ENCODE results near the gene MAN1C1.

The MAN1C1 gene

GRCh38 chr1:25765136-25765922 lies 148.7 kb downstream of the MAN1C1 start:
- DNase-seq (ENCODE audit: low spot score): no peak

GRCh38 chr1:25765923-25766589 lies 149.5 kb downstream of the MAN1C1 start:
- DNase-seq (ENCODE audit: low spot score): no peak

GRCh38 chr1:25766721-25767436 lies 150.3 kb downstream of the MAN1C1 start:
- no peak for DNase-seq (ENCODE audit: low spot score)

- DNase-seq (ENCODE audit: low spot score): no peak
These were observed 150.8 kb downstream of the MAN1C1 start for GRCh38 chr1:25767437-25767770.

- no peak for DNase-seq (ENCODE audit: low spot score)
These were observed 152.4 kb downstream of the MAN1C1 start for GRCh38 chr1:25768999-25769398.

- no peak for DNase-seq (ENCODE audit: low spot score)
These were observed 153.2 kb downstream of the MAN1C1 start for GRCh38 chr1:25769625-25770383.

GRCh38 chr1:25770541-25771220 lies 154.1 kb downstream of the MAN1C1 start:
- no peak for DNase-seq (ENCODE audit: low spot score)

GRCh38 chr1:25771221-25772114 lies 154.9 kb downstream of the MAN1C1 start:
- DNase-seq (ENCODE audit: low spot score): no peak

- no peak for DNase-seq (ENCODE audit: low spot score)
These were observed 155.6 kb downstream of the MAN1C1 start for GRCh38 chr1:25772164-25772563.

- no peak for DNase-seq (ENCODE audit: low spot score)
These were observed 156.2 kb downstream of the MAN1C1 start for GRCh38 chr1:25772692-25773245.

GRCh38 chr1:25773441-25774125 lies 157.0 kb downstream of the MAN1C1 start:
- DNase-seq (ENCODE audit: low spot score): no peak

GRCh38 chr1:25774206-25774803 lies 157.7 kb downstream of the MAN1C1 start:
- DNase-seq (ENCODE audit: low spot score): no peak

- DNase-seq (ENCODE audit: low spot score): no peak
These were observed 158.6 kb downstream of the MAN1C1 start for GRCh38 chr1:25774921-25775771.

GRCh38 chr1:25779388-25779787 lies 162.8 kb downstream of the MAN1C1 start:
- DNase-seq (ENCODE audit: low spot score): no peak

GRCh38 chr1:25779894-25780293 lies 163.3 kb downstream of the MAN1C1 start:
- DNase-seq (ENCODE audit: low spot score): no peak

GRCh38 chr1:25780318-25781129 lies 163.9 kb downstream of the MAN1C1 start:
- no peak for DNase-seq (ENCODE audit: low spot score)

- DNase-seq (ENCODE audit: low spot score): no peak
These were observed 164.5 kb downstream of the MAN1C1 start for GRCh38 chr1:25781130-25781433.

Measured in hematopoietic multipotent progenitor cell treated with erythropoietin and hydrocortisone succinate and interleukin-3 and kit ligand, for 17 days (in vitro differentiated cells).